ELR (cell line): ENCODE measurements around the gene MAEA.

Experiments
- DNase-seq: peaks from one replicate; pipeline ENCODE4 v3.0.0-alpha.2; 2015; ENCODE audit warnings: low read depth

The MAEA gene

DNA sequence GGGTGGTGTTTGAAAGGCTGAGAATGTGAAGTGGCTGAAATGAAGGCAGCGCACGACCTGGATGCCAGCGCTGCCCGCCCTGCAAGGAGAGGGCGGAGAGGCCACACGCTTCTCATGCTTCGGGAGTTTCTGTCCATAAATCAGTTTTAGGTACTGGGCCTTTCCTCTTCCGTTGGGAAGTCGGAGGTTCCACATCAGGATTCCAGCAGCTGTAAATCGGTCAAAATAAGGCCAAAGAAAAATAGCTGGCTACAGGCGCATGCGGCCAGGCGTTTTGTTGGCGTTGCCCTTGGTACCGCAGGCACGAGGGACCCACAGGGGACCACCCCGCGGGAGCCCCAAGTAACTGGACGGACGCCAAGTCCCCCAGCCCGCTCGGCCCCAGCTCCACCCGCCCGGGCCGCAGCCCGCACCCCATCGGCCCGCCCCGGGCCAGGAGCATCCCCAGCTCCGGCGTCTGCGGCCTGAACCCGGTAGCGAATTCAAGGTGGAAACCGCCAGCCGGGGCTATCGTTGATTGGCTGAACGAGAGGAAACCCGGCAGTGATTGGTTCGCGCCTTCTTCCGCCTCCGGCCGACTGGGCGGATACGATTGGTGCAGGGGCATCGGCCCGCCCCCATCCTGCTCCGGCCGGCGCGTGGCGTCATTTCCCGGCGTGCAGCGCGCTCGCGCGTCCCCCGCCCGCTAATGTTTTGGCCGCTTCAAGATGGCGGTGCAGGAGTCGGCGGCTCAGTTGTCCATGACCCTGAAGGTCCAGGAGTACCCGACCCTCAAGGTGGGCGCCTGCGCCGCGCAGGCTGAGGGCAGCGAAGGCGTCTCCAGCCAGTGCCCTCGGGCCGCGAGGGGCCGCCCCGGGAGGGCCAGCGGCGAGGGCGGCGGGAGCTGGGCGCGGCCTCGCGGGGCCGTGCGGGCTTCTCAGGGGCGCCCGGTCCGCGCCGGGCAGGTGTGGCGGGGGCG lies at the start of gene MAEA:
Gene MAEA, plus strand, starts transcription at position 685 of the 958 bp plus-strand sequence. Its CDS starts 23 bp downstream, at position 708.
- peak; percentile 98 for DNase-seq

DNA sequence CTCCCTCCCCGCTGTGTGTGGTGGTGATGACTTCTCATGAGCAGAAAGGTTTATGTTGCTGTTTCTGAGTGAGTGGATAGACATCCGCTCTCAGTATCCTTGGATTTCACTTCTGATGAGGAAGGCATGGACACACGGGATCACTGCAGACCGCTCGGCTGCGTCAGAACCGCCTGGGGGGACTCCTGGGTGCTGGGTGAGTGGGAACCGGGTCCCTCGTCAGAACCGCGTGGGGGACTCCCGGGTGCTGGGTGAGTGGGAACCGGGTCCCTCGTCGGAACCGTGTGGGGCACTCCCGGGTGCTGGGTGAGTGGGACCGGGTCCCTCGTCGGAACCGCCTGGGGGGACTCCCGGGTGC lies 49.8 kb upstream of the MAEA start:
- DNase-seq = no peak

DNA sequence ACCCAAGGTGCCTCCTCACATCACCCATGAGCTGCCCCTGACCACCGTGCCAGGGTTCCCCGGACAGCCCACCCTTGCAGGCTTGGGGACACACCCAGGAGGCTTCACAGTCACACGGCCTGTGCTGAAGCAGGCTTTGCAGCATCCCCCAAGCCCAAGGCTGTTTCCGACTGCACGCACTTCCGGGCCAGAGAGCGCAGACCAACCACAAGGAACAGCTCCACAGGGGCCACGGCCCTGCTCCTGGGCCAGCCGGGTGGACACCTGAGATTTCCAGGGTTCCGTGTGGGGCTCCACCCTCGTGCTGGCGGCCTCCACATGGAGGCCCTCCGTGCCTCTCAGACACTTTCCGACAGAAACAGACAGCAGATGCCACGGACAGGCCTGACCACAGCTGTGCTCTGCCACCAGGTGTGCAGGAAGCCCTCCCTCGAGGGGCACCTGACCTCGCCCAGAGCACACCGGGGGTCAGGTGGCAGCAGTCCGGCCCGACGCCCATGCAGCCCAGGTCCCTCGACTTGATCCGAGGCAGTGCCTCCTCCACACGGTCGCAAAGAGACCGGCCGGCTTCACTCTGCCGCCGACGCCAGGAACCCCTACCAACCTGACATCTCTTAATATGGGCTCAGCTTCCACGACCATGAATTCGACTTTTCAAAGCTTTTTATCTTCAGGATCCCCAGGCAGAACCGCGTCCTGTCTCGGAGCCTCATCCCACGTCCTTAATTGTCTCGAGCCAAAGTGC lies 48.8 kb upstream of the MAEA start:
- no peak for DNase-seq

DNA sequence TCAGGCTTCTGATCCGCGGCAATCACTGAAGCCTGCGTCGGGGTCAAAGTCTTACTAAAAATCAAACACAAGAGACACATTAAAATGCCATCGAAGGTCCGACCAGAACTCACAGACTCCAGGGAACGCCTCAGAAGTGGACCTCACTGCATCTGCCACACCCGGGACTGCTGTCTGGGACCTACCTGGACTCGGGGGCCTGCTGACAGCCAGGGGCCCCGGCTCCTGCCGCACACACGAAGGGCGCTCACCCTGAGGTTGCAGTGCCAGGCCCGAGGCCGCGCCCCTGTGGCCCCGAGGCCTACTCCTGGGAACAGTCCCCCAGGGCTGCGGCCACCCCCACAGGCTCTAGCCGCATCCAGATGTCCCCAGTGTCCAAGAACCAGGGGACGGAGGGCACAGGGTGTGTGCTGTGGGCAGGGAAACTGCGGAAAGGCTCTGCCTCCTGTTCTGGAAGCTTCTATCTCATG lies 48.2 kb upstream of the MAEA start:
- DNase-seq = no peak

DNA sequence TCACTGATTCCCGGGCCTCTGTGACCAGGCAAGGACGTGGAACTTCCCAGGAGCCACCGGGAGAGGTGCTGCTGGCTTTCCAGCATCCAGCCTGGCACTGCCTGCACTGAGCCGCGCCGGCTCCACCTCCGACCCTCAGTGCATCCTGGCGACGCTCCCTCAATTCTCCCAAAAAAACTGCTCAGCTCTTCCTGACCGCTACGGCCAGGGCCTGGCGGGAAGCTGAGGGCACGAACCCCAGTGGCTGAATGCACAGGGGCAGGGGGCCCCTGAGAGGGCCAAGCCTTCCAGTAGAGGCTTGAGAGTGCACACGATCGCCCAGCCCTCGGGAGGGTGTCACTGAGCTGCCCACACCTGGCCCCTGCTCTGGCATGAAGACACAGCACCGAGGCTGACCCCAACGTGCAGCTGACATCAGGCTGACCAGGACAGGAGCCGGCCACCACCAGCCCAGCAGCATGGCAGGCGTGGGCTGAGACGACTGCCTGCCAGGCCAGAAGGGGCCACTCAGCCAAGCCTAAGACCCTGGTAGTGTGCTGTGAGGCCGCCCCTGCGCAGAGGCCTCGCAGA lies 47.7 kb upstream of the MAEA start:
- DNase-seq = no peak

DNA sequence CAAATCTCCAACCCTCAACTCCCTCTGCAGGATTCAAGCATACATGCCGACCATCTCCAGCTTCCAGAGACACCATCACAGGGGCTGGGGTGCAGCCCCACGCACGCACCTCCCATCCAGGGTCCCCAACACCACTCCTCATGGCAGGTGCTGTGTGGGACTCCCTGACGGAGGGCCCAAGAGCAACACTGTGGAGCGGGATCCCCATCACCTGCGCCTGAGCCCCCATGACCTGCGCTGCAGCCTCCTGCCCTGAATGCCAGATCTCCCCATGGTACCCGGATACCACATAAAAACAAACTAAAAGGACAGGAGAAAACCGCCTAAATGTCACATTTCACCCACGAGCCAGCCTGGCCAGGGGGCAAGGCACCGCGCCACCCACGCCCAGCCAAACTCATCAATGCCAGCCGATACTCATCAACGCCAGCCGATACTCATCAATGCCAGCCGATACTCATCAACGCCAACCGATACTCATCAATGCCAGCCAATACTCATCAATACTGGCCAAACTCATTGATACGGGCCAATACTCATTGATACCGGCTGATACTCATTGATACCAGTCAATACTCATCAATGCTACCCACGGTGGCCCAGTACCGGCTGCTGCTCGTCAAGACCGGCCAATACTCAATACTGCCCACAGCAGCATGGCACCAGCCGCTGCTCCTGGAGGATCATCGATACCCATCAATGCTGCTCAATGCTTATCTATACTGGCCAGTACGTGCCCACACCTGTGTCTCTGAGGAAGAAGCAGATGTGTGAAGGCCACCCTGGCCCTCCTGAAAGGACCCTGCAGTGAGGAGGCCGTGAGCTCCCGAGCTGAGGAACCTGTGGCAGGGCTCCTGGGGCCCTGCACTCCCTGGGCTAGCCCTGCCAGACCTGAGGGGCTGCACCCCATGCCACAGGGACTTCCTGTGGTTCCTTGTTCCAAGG lies 46.9 kb upstream of the MAEA start:
- DNase-seq = no peak

DNA sequence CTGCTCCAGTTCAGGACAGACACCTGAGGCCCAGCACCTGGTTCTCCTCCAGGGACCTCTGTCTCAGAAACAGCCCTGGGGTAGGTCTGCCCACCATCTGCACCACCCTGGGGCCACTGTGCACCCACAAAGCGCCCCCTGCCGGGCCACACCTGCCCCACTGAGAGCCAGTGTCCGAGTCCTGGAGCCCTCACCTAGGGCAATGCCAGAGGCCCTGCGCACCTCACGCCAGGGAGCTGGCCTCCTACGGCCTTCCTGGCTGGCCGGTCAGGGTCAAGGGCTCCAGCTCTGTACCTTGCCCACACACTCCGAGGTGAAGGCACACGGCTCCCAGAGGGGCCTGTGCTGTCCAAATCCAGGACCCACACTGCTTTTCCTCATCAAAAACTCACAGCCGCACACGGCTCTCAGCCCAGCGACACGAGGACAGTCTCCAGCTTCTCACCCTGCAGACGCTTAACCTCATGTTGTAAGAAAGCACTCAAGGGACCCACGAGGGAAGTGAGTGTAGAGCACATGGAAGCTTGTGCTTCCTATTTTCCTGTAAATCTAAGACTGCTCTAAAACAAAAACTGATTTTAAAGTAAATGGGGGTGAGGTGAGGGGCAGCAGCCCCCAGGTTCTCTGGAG lies 46.1 kb upstream of the MAEA start:
- DNase-seq = no peak

DNA sequence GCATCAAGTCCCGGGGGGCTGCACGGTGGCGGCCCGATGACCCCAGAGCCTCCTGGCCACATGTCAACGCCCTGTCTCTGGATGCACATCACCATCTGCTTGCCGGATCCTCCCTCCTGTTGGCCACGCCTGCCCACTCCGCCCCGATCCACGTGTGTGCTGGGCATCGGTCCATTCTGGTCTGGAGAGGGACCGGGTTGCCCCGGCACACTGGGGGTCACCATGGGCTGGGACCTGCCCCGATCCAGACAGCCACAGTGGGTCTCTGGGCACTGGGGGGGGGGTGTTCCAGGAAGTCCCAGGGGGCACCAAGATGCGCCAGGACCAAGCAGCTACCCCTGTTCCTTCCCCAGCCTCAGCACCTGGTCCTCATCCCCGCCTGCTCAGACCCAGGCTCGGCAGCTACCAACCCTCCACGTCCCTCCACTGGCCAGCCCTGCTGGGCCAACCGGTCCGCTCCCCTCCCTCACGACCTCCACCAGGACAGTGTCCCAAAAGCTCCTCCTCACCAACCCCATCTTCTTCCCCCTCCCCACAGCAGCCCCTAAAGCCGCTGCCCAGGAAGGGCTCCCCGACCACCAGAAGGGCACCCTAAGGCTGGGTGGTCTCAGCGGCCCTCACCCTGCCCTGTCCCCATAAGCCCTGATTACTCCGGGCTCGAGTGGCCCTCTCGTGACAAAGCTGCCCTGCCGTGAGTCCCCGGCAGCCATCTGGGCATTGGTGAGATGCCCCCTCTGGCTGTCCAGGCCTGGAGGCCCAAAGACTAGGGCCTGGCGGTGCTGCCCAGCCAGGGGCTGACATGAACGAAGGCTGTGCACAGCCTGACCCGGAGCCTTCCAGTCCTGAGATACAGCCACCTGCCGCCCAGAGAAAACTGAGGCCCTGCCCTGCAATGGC lies 45.4 kb upstream of the MAEA start:
- DNase-seq = no peak

DNA sequence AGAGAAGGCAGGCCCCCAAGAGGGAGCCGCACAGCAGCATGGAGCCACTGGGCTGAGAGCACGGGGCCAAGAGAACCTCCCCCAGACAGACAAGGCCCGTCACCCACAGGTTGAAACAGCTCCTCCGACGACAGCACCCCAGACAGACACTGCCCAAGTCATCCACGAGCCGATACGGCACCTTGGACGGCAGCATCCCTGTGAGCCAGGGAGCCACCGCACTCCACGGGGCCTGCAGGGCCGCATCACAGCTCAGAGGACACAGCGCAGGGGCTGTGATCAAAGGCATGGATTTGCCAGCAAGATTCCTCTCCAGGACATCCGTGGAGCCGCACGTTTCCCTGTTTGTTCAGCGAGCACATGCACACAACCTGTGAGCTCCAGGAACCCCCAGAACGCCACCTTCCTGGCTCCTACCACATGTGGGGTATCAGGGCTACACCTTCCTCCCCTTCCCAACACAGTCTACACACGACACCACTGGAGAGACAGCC lies 44.7 kb upstream of the MAEA start:
- DNase-seq = no peak

DNA sequence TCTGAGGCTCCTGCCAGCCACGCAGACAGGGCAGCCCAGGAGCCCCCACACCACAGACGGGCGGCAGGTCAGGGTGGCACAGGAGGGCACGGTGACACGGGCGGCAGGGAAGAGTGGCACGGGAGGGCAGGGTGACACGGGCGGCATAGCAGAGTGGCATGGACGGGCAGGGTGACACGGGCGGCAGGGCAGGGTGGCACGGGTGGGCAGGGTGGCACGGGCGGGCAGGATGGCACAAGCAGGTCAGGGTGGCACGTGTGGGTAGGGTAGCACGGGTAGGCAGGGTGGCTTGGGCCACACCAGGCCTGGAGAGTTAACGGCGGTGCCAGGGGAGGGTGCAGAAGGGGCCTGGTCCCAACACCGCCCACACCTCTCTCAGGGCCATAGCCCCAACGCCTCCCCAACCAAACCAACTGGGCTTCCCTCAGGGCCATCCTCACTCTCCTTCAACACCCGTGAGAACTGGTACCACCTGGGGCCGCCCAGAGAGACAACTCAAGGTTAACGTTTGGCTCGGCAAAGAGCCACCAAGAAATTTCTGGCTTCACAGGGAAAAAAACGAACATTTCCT lies 44.1 kb upstream of the MAEA start:
- no peak for DNase-seq

DNA sequence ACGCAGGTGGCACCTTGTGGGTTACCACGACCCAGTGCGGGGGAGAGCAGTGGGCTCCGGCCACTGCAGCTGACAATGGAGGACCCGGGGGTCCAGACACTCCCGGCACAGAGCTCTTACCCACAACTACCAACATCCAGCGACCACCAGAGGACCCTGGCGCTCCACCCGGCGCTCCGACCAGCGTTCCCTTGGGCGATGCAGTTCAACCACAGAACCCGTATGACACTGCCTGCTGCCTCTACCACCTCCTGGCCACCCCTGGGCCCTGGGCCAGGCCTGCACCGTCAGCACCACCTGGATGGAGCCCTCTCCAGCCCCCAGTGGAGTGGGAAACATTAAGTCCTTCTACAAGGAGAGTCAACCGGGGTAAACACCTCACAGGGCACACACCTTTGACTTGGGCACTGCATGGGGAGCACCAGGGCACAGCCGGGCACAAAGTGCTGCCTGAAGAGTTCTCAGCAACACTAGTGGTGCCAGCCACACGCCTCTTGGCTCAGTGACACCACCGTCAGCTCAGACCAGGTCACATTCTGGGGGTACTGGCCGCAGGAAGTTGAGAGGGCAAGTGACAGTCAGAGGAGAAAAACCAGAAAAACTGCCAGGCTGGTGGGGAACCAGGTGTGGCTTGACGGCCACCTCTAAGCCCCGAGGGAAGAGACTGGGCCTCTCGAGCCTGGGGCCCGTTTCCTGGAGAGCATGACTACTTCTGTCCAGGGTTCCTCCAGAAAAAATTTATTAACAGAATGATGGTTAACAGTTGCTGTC lies 43.4 kb upstream of the MAEA start:
- DNase-seq = peak; percentile 13

DNA sequence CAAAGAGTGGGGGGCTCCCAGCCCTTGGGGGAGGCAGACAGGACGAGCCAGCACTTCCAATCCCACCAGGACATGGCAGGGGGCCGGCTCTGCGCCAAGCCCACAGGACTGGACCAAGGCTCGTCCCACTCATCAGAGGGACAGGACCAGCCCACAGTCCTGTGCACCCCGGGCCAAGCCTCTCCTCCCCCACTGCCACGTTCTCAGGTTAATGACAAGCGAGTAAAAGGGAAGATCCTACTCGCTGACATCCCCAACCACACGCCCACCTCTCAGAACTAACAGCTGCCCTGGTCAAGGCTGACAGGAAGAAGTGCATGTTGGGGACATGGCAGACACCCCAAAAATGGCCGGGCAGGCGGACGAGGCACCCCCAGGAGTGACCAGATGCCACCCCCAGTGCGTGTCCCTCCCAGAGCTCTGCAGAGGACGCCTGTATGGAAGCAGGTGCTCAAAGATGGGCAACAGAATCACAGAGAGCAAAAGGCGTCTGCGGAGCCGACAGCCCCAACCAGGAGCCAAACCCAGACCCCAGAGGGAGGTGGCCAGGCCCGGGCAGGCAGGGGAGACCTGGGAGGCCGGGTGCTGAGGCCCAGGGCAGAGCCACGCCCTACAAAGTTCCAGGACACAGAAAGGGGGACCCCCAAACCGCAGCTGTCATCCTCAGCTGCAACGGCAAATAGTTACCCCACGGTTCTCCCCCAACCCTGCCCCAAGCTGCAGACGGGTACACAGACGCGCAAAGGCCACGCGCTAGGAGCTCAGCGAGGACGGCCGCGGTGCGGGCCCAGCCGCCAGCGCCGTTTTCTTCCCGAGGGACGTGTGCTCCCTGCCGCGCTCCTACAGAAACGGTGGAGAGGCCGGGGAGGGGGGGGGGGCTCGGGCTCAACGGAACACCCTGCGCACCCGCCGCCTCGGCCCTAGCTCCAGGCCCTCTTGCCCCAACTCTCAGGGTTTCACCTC lies 42.5 kb upstream of the MAEA start:
- DNase-seq = peak; percentile 39

DNA sequence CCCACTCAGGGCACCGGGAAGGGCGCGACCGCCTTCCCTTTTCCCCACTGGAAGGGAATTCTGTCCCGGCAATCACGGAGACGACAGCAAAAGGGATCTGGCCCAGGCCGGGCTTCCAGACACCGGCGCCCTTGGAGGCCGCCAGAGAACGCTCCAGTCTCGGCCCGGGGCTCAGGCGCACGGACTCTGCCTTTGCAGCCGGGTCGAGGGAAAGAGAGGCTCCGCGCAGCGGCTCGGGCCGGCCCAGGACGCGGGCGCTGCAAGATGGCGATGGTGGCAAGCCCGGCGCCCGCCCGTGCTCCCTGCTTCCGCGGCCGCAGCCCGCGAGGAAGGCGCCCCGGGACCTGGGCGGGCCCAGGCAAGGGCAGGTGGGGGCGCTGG lies 41.8 kb upstream of the MAEA start:
- DNase-seq = no peak

DNA sequence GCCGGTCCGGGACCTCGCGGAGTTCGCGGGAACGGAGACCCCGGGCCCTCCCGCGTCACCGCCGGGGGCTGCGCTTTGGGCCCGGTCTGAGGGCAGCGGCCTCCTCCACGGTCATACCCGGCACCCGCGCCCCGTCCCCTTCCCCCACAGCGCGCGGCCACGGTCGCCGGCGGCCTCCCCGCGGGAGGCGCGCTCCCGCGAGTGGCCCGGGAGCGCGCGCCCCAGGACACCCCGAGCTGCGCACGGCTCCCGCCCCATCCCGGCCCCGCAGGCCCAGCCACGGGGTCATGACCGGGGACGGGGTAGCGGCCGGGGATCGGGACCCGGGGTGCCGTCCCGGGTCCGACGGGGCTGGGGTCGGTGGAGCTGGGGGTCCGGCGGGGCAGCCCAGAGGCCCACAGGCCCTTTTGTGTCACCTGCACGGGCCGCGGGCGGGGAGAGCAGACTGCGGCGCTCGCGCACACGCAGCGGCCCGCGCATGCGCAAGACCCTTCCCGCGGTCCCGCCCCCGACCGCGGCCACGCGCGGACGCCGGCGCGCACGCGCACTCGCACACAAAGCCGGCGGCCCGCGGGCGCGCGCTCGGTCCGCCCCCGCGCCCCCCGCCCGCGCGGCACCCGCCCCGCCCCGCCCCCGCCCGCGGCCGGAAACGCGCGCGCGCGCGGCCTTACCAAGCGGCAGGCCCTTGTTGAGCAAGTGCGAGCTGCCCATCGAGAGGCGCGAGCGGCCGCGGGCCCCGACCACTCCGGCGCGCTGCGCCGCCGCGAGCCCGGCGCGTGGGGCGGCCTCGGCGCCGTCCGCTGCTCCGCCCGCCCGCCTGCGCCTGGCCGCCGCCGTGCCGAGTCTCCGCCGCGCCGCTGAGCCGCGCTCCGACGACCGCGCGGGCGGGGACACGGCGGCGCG lies 41.2 kb upstream of the MAEA start, which contains the start of gene CTBP1:
Gene CTBP1, minus strand, starts transcription at position 886 of the 903 bp plus-strand sequence. CDS start 7,799 bp downstream, outside the sequence.
- DNase-seq = peak; percentile 79

DNA sequence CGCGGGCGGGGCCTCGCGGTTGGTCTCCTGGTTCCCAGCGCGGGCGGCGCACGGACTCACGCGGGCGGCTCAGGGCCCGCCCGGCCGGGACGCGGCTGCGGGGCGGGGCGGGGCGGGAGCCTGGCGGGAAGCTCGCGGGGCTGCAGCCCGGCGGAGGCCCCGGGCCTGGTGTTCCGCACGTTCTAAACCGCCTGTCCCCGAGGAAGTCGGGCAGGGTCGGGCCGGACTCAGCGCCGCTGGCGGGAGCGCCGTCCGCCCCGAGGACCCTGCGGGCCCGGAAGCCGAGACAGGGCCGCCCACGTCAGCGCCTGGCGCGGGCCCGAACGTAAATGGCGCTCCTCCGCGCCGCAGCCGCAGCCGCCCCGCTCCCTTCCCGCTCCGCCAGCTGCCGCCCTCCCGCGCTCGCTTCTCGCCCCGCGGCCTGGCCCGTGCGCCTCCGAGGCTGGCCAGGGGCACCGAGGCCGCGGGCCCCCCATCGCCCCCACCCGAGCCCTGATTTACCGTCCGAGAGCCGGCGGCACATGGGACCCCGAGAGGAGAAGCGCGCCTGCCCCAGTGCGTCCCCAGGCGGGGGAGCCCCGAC lies 40.5 kb upstream of the MAEA start:
- DNase-seq = peak; percentile 86
